HPDE6-E6E7 (cell line): ENCODE measurements around the gene PCDH9.

Source experiments
- DNase-seq: peaks from one replicate; pipeline ENCODE4 v3.0.0; 2011; ENCODE audit warnings: missing footprints; ENCODE audit errors: extremely low spot score

Gene PCDH9

DNA sequence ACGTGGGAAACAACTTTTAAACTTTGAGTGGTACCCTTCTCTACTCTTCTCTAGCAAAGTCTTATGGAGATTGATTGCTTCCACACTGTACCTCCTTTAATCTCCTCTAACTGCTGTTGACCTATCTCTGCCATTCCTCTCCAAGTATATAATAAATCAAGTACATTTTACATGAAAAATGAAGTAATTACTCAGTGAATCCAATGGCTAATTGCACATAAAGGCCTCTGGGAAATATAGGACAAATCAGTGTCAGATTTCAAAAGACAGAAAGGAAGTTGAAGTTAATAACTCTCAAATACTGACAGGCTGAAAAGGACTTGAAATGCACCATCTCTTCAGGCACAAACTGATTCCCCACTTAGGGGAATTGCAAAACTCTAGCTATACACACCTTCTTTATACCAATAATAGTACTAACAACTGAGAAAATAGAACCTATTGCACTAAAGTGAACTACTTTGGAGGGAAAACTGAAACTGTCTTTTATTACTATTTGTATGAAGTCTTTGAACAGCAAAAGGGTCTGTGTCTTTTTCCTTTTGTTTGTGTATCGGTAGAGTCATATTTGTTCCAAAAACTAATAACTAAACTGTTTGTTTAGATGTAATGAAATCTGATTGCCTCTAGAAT lies 701.1 kb downstream of the PCDH9 start:
- no peak for DNase-seq

DNA sequence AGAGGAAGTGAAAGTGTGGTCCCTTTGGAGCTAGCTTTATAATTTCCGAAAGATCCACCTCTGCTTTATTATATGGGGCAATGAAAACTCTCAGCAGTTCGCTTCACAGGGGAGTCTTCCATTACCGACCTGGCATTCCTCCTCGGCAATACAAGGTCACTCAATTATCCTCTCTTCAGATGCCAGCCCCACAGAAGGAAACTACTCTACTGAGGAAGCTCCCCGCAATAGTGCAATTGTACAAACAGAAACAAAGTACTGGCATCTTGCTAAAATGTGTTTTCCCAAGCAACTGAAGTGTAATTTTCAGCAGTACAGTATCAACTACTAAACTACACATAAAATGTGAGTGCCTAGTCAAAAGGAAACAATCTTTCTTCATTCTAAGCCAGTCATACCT lies 702.0 kb downstream of the PCDH9 start:
- no peak for DNase-seq

DNA sequence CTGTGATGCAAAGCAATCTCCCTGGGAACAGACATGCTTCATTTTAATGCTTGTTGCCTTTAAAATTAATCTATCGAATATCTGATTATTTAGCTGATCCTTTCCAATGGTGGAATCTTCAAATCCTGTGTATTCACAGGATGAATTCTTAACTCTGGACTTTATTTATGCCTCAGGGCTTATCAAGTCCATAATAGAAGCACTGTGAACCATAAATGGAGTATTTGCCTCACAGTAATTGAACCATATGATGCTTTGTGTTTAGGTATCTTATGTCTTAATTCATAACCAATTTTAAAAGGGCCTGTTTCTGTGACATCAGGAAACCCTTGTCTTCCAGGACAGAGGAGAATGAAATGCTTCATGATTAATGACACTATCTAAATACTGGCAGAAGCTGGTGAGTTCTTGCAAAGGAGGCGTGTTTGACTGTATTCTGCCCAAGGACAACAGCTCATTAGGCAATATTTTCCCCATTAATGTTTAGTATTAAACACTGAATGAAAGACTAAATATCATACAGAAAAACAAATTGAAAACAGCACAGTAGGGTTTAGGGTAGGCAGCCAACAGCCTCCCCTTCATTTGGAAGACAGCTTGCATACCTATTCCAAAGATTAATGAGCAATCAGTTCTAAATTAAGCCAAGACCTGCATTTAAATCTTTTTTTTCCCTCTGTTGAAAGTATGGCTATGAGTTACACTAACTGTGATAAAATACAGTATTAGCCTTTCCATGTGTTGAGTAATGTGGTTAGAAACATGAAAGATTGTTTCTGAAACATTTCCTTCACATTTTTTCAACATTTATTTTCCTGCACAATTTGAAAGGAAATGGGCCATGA lies 709.4 kb downstream of the PCDH9 start:
- DNase-seq: no peak

DNA sequence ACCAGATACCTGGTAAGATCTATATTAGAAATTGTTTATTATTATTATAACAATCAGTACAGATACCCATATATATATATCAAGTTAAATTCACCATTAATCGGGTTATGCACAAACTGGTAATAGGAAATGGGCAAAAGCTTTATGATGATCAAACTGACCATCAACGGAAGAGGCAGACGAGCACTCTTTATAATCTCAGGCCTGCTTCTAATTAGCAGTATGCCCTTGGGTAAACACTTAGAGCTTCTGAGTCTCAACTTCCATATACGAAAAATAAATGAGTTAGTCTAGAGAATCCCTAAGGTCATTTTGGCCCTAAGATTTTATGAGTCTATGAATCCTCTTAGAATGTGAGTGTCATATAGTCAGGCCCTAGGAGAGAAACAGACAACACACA lies 710.9 kb downstream of the PCDH9 start:
- no peak for DNase-seq

DNA sequence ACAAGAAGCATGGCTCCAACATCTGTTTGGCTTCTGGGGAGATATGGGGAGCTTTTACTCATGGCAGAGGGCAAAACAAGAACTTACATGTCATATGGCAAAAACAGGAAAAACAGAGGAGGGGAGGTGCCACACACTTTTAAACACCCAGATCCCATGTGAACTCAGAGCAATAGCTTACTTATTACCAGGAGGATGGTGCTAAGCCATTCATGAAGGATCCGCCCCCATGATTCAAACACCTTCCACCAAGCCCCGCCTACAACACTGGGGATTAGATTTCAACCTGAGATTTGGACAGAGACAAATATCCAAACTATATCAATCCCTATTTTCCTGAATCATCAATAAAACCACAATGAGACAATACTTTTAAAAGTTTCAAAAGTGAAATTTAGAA lies 712.1 kb downstream of the PCDH9 start:
- no peak for DNase-seq

DNA sequence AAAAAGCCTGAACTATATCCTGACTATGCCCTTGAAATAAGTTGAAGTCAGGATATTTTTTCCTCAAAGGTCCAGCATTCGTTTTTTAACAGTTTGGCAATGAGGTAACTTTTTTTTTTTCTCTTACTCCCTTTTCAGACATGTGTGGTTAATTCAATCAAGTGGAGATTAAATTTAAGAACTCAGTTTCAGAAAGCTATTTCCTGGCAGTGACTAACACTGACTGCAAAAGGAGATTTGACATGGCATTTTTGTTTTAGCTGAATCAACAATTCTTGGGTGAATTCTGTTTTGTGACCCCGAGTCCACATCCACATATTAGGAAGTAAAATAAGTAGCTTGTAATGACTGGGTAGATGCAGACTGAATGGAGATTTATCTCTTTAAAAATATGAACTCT lies 716.4 kb downstream of the PCDH9 start:
- DNase-seq: no peak

DNA sequence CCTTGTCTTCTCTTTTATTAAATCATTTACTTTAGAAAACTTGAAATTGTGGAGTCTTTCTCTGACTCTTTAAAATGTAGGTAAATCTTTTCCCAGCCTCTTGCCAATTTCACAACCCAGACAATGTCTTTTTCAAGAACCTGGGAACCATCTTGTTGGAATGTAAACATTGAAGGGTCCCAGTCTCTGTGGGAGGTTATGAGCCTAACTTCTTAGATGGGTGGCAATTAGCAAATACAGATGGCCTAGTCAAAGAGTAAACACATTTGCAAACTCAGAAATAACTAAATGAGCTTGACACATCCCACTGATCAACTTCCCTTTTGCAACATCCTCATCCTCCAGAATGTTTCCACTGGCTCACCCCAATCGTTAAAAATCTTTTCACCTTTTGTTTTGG lies 721.0 kb downstream of the PCDH9 start:
- DNase-seq: no peak

DNA sequence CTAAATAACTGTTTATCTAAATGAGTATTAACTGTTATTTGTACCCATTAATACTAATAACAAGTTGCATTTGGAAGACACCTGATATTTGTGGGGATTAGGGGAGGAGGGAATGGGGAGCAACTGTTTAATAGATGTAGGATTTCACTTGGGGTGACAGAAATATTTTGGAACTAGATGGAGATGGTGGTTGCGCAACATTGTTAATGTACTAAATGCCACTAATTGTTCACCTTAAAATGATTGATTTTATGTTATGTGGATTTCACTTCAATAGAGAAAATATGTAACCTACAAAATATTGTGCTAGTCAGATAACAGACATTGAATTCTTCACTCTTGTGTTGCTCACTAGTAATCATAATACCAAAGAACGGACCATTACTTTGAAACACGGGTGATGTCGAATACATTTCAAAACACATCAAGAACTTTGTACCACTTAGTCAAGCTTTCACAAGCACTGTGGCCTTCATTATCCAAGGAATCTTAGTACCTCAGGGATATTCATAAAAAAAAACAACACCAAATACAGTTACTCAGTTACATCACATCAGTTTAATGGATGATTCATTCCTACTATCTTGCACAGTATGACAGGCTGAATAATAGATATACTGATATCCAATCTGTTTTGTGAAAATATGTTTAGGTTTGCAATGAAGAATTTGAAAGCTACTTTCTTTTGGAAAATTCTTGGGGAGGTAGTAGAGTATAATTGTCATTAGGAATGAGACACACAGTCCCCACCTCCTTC lies 721.8 kb downstream of the PCDH9 start:
- no peak for DNase-seq

DNA sequence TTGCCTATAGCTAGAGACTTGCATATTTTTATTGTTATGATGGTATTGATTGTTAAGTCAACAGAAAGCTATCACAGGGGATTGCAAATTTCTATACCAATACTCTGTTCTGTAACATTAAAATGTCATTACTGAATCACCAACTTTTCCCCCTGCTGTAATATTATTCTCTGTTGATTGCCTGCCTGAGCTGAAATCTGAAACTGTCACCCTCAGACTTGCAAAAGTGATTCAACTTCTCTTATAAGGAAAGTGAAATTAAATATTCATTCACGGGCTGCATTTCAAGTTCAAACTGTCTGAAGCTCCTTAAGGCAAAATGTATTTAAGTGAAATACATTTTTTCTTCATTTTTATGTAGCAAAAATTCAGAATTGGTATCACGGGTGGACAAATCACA lies 723.2 kb downstream of the PCDH9 start:
- no peak for DNase-seq

DNA sequence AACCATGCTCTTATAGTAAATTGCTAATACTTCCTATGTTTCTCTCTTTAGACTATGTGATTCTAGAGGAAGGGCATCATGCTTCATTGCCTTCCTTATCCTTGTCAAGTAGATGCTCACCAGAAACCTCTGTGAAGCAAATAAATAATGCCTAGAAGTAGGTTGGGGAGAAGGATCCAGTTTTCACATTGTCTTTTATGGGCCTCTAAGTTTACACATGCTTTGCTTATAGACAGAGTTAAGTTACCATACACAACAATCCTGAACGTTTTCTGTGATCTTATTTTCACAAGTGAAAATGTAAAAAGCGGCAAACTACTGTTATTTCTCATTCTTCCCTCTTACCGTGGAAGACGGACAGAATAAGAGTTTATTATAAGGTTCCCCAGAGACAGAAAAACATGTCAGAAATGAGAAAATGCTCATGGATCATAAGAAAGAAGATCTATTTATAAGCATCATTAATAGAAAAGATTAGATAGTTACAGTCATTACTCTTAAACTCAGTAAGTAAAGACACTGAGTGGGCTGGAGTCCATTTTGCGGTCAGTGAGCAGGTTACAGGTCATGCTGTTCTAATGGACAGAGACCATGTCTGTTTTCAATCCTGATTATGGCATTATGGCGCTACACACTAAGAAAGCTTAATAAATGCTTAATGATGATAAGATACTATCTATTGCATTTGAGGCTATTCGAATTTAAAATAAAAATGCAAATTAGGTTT lies 723.9 kb downstream of the PCDH9 start:
- no peak for DNase-seq

DNA sequence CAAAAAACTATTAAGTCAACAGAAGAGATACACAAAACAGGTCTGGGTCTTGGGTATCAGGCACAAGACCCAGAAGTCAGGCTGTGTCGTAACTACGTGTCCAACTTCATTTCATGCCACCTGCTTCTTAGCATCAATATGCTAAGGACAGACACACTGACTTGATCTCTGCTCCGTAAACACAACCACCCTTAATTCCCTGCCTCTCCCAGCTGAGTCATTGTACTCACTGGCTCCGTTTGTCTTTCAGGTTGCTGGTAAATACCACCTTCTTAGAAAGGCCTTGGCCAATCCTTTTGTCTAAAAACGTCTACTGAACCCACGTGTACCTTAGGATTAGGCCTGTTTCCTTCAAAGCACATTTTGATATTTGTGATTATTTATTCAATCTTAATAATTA lies 726.2 kb downstream of the PCDH9 start:
- no peak for DNase-seq

DNA sequence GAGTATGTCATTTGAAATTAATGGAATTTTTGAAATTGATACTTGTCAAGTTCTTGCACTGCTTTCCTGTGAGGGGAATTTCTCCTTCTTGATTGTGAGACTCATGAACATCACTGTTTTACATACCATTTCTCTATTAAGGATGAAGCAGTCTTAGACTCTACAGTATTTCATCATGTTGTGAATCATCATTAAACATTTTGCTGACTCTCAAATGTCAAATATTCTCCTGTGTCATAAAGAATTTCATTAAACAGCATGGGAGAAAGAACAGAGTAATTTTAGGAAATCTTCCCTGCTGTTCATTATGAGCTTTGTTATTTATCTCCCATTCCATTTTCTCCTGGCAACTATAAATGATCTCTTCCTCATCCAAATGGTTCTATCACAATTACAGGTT lies 729.0 kb downstream of the PCDH9 start:
- DNase-seq: no peak

DNA sequence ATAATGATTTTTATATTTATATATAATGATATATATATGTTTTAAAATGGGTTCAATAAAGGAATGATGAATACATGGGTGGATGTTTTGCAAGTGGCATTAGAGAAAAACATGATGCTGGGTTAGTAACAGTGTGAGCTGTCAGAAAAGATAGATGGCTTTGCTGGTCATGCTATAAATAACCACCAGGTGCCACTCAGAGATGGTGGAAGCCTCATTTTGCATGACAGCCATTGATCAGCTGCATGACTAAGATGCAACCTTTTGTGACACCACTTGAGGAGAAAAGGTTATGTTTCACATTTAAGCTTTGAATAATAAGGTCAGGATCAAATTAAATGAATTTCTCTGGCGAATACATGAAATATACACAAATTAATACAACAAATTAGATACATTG lies 737.7 kb downstream of the PCDH9 start:
- peak; percentile 13 for DNase-seq

DNA sequence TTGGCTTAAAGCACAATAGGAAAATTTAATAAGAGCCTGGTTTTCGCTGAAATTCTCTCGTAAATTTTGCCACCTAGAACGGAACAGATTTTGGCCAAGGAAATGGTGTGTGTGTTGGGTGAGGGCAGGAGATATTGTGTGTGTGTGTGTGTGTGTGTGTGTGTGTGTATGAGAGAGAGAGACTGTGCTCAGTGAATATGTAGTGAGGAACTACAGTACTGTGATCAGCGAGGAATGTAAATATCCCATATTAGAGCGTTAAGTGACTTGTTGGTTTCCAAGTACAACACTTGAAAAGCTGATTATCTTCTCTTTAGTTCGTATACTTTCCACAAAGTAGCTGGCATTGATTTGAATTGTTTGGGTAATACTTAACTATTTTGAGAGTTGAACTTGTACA lies 738.9 kb downstream of the PCDH9 start:
- DNase-seq: no peak

DNA sequence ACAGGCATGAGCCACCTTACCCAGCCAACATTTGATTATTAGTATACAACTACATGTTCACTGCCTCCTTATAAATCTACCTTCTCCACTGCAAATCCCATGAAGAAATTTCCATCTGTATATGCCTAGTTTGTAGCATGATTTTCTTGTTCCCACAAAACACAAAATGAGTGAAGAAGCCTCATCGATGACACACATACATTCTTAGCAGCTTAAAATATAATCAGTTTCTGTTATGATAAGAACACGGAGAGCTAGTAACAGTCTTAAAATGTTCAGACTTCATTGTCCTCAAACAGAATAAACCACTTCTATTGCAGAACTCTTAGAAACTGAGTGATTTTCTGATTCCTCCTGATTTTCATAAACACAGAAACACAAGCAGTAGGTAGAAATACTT lies 740.5 kb downstream of the PCDH9 start:
- DNase-seq: no peak

DNA sequence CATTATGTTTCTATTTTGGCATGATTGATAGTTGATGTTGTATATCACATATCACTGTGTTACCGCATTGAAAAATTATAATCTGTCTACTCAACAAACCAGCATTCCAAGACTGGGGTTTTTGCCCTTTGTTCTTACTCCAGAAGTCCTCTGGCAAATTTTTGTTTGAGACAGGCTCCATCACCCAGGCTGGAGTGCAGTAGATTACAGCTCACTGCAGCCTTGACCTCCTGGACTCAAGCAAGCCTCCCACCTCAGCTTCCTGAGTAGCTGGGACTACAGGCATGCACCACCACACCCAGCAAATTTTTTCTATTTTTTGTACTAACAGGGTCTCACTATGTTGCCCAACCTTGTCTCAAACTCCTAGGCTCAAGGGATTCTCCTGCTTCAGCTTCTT lies 741.0 kb downstream of the PCDH9 start:
- no peak for DNase-seq

DNA sequence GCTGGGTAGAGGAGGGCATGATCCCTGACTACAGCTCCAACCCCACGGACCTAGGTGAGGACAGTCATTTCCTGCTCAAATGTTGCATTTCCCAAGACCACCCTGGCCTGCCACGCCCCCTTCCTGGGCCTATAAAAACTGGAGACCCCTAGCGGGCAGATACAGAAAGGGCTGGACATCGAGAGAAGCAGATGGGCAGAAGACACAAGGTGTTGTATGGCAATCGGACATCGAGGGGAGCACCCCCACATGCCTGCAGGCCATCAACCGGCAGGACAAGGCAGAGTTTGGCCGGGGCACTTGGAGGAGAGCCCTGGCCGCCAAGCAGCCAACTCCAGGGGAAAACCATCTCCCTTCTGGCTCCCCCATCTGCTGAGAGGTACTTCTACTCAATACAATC lies 746.4 kb downstream of the PCDH9 start:
- no peak for DNase-seq

DNA sequence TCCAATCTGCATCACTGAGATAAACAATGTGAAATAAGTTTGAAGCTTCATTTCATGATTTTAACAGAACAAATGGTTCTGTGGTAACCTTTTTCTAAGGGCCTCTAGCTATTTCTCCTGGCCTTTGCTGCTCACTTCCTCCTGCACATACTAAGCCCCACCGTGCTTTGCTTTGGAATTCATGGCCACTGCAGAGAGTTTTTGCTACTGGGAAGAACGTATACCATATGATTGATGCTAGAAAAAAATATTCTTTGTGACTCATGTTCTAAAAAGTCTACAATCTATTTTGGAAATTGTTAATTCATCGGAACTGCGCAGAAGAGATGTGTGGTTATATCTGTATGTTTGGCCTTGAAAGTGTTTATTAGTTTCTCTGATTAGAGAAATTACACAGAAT lies 747.3 kb downstream of the PCDH9 start:
- DNase-seq: no peak

DNA sequence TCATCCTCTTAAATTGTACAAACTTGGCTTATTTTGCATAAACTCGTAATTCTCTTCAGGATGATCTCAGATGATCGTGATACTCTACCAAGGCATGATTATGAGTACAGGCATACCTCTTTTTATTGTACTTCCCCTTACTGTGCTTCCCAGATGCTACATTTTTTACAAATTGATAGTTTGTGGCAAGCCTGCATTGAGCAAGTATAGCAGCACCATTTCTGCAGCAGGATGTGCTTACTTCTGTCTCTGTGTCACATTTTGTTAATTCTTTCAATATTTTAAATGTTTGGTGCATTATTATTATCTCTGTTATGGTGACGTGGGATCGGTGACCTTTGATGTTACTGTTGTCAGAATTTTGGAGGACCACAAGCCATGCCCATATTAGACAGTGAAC lies 752.3 kb downstream of the PCDH9 start:
- DNase-seq: no peak

DNA sequence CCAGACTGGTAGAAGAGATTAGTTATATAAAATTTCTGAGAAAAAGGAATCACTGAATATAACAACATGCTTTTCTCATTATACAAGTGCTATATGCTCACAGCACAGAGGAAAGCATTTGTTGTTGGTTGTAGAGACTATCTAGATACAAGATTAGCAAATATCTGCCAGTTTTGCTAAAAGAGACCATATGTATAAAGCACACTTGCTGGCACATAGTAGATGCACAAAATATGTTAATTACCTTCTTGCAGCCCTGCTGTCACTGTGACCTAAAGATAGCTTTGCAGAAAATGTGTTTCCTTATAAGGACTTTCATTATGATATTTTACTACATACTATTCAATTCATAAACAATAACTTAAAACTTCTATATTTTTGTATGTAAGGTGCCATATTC lies 755.1 kb downstream of the PCDH9 start:
- DNase-seq: no peak

DNA sequence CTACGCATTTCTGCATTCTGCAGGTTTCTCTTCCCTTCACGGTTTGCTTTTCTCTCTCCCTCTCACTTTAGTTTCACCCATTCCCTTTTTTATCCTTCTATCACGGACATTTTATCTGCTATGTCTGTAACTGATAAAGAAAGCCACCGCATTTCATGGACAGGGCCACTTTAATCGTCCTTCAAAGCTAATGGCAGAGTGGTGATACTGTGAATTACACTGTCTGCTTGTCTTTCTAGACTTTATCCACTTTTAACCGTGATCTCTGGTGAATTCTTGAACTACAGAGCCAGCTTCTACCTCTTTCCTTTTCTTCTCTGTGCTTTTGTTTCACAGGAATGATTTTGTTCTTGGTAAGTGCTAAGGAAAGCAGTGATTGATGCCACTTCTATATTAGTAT lies 760.4 kb downstream of the PCDH9 start:
- no peak for DNase-seq

DNA sequence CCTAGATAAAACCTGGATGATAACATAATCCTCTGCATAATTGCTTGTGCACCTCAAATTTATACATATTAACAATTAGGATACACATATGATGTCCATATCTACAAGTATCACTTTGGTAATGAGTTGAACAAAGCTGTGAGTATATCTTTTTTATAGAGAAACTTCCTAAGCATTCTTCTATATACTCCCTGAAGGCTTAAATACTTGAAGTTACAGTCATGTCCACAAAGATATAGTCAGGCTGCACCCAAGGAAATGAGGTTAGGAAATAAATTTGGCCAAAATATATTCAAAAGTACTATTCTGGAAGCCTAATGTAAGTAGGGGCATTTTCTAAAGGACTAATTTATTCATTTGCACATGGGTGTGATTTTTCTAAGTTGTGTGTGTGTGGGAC lies 761.5 kb downstream of the PCDH9 start:
- DNase-seq: no peak
